Measurements from ENCODE around the gene PLK2.

Gene PLK2

DNA sequence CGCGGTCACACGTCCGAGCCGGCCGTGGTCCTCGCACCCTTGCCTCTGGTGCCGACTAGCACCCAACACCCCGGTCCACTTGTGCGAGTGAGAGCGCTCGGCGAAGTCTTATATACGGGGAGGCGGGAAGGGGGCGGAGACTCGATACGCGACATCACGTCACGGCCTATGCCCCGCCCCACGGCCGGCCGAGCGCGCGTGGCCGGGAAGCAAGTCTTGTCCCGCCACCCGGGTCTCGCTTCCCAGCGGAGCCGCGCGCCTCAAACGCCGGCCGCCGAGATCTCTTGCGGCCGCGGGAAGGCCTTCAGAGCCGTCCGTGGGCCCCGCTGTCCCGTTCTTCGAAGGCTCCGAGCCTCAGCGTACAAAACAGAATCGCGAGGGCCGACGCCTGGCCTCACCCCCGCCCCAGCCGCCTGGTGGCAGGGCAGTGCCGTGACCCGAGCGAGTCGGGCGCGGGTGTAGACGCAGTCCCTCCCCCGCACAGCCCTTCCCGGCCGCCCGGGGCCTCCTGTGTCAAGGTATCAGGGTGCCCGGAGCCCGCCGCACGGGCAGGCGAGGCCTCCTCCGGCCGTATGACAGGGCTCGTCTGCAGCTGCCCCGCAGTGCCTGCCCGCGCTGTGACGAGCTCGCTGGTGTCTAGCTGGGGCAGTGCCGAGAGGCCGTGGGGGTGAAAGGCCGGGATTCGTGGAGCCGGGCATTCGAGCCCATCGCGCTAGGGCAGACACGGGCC, at the start of gene PLK2:
PLK2 (minus strand) TSS at position 85 of the 730 bp plus-strand sequence. CDS start 127 bp downstream, outside the sequence.
- peak; percentile 87 for DNase-seq
- in situ Hi-C loops (cut with HindIII; ENCODE audit: low pct_ligation_motif_present, low pct_unique_long_range_greater_than_20kb, low sequenced_read_pairs) = loop anchor here (25.0 kb wide), 1 partner anchor 673 kb away; no protein-coding TSS in a partner anchor

DNA sequence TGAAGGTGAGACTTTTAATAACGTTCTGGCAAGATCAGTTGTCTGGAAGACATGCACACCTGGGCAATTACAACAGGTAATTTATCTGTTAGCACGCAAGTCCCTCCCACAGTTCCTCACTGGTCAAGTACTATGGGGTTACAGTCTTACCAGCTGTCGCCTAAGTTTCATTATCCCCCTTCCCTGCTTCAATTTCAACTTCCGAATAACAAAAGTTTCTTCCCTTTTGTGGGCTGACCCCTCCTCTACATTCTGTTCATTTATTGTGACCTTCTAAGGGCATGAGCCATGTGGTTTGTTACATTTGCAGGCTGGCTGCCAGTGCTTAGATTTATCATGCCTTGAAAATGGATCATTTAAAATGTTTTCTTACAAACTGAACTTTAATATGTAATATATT, 47.8 kb upstream of the PLK2 start:
- DNase-seq = no peak
- in situ Hi-C loops (cut with HindIII; ENCODE audit: low pct_ligation_motif_present, low pct_unique_long_range_greater_than_20kb, low sequenced_read_pairs) = no loop called here

DNA sequence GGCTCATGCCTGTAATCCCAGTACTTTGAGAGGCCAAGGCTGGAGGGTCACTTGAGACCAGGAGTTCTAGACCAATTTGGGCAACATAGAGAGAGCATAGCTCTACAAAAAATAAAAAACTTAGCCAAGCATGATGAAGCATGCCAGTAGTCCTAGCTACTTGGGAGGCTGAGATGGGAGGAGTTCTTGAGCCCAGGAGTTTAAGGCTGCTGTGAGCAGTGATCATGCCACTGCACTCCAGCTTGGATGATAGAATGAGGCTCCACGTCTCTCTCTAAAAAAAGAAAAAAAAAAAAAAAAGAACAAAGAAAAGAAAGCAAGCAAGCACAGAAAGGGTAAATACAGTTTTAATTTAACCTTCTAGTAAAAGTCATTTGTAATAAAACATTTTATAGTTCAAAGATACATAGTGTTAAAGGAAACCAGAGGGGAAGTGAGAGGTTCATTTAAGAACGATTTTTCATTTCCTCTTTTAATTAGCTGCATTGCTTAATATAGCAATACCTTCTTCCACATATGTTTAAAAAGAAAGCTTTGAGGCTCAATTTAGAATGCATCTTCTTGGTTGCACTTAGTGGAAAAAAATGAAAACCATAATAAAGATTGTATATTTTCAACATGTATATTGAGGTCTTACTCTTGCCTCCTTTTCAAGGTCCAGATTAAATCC, 46.2 kb upstream of the PLK2 start:
- DNase-seq = no peak
- in situ Hi-C loops (cut with HindIII; ENCODE audit: low pct_ligation_motif_present, low pct_unique_long_range_greater_than_20kb, low sequenced_read_pairs) = no loop called here

DNA sequence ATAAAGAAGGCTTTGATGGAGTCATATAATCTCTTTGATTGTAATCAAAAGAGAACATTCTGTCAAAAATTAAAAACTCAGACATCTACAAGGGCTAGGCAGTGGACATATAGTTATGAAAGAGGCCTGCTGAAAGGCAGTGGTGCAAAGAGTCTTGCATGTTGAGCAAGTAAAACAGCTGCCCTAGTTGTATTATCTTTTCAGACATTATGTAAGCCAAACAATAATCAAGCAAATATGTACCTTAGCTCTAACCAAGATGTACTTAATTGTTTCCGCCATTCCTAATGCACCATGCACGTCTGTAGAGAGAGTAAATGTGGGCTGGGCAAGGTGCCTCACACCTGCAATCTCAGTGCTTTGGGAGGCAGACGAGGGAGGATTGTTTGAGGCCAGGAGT, 45.6 kb upstream of the PLK2 start:
- in situ Hi-C loops (cut with HindIII; ENCODE audit: low pct_ligation_motif_present, low pct_unique_long_range_greater_than_20kb, low sequenced_read_pairs) = no loop called here
- no peak for DNase-seq

DNA sequence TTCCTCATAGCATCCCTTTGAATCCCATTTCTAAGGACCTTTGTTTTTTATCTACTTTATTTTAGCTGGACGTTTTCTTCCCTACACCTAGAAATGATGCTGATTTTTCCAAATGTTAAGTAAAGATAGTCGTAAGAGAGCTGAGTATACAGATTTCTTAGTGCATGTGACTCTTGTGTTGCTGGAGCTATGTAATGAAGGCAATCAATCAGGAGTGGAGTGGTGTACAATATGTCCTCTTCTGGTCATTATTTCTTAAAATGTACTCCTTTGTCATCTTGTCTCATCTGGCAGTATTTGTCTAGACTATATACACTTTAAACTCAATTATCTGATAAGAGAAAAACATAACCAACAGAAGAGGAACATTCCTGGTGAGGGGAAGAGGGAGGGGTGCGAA, 44.9 kb upstream of the PLK2 start:
- in situ Hi-C loops (cut with HindIII; ENCODE audit: low pct_ligation_motif_present, low pct_unique_long_range_greater_than_20kb, low sequenced_read_pairs) = no loop called here
- no peak for DNase-seq

DNA sequence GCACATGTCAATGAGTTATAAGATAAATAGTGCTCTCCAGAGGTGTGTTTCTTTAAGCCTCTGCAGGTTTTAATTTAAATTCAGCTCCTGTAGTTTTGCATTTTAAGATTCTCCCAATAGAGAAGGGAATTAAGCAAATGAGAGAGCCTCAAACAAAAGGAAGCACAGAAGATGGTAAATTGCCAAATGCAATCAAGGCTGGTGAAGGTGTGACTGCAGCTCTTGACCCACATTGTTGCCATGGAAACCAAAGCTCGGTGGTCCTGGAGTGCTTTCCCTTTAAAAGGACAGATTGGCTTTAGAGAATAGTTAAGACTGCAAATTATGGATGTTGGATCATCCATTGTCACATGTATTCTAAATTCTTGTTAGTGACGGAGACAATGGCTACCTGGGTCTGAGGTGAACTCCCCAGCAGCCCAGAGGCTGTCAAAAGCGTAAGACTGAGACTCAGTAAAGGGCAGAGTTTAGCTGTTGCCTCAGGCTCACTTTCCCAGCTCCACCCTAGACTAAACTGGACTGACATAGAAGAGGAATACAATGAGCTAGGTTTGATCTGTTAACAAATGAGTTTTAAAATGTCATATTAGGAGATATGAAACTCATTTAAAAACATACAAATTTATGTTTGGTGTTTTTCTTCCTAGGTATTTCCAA, 43.6 kb upstream of the PLK2 start:
- DNase-seq = no peak
- in situ Hi-C loops (cut with HindIII; ENCODE audit: low pct_ligation_motif_present, low pct_unique_long_range_greater_than_20kb, low sequenced_read_pairs) = no loop called here

DNA sequence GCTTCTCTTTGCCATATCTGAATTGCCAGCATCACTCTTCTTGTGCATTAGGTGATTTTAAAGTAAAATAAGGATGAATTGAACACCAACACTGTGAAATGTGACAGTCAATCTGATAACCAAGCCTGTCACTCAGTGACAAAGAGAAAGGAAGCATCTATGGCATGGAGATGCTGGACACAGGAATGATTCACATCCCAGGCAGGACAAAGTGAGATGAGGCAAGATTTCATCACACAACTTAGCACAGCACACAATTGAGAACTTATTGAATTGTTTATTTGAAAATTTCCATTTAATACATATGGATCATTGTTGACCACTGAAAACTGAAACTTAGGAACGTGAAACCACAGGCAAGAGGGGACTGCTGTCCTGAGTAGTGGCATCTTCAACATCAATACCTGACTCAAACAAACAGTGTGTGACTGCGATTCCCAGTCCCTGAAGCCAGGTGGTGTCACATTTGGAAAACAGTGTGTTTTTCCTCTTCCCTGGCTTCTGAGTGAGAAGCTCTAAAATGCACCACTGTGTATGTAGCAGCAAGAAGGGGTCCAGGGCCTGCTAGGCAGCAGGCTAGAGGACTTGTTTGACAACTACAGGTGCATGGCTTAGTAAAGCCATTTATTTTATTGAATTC, 42.0 kb upstream of the PLK2 start:
- DNase-seq = peak; percentile 1
- in situ Hi-C loops (cut with HindIII; ENCODE audit: low pct_ligation_motif_present, low pct_unique_long_range_greater_than_20kb, low sequenced_read_pairs) = no loop called here

DNA sequence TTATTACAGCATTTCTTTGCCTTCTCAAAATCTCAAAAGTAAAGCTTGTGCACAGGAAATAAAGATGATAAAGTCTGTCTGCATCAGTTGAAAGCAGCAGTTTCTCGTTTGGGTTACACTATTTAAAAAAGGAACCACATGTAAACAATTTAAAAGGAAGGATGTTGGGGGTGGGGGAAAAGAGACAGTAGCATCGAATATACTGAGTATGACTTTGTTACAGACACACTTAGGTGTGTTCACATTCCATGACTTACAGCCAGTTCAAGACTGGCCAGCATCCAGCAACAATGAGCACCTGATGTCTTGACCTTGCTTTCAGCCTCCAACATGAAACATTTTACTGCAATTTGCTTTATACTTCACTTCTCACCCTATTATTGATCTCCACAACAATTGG, 40.1 kb upstream of the PLK2 start:
- no peak for DNase-seq
- in situ Hi-C loops (cut with HindIII; ENCODE audit: low pct_ligation_motif_present, low pct_unique_long_range_greater_than_20kb, low sequenced_read_pairs) = no loop called here

DNA sequence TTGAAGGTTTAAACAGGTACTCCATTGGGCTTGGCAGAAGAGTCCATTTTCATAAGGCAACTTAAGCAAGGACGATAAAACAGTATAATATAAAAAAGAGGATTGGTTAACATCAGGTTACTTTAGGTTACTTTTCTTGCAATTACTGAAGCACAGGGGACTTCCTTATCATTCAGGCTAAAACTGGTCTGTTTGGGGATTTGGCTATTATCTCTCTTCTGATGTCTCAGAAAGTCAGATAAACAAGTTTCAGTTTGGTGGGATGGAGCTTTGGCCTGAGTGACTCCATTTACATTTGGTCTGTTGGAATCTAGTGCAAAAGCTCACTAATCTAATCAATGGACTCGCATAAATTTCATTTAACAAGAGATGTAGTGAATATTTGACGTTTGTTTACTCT, 39.3 kb upstream of the PLK2 start:
- DNase-seq = no peak
- in situ Hi-C loops (cut with HindIII; ENCODE audit: low pct_ligation_motif_present, low pct_unique_long_range_greater_than_20kb, low sequenced_read_pairs) = no loop called here

DNA sequence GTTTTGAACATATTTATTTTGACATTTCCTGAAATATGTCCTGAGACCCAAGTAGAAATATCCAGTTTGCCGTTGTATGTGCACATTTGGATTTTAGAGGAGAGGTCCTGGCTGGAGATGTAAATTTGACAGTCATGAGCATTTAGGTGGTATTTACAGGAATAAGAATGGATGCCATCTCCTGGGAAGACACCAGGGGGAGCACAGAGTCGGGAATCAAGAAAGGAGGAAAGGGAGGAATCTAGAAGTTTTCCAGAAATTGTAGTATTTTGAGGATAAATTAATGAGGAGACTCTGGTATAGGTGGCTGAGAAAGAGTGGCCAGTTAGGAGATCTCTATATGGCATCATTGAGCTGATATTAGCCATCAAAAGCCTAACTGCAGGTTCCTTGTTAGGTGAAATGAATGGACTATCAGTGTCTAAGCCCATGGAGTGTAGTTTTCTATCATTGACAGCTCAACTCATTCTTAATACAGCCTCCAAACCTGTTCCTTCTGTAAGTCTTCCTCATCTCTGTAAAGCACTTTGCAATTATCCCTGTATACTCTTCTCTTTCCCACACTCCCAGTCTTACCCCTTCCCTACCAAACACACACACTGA, 38.6 kb upstream of the PLK2 start:
- peak; percentile 33 for DNase-seq
- in situ Hi-C loops (cut with HindIII; ENCODE audit: low pct_ligation_motif_present, low pct_unique_long_range_greater_than_20kb, low sequenced_read_pairs) = no loop called here

DNA sequence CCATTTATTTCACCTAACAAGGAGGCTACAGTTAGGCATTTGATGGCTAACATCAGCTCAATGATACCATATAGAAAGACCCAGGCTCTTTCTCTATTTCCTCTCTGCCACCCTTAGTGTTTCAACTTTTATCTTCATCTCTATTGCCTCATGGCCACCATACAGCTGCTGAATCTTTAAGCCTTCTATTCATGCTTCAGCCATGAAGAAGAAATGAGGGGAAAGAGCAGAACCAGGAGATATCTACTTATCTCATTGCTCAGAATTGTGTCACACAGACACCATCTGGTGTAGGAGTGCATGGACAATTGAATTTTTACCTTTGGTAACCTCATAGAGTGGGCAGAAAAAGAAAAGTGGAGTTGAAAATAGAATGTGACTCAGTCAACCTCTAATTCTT, 38.0 kb upstream of the PLK2 start:
- DNase-seq = no peak
- in situ Hi-C loops (cut with HindIII; ENCODE audit: low pct_ligation_motif_present, low pct_unique_long_range_greater_than_20kb, low sequenced_read_pairs) = no loop called here

DNA sequence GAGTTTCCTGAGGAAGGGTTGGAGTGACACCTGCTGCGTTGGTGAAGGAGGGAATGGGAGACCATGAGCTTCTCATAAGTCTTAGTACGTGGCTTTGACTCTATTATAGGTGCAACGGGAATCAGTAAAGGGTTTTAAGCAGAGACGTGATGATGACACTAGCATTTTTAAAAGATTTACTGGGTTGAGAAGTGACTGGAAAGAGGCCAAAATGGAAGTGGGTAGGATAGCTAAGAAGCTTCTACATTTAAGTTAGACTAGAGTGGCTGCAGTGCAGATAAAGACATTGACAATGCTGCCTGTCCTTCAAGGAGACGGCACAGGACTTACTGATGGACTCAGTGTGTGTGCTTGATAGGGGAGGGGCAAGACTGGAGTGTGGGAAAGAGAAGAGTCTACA, 37.5 kb upstream of the PLK2 start:
- in situ Hi-C loops (cut with HindIII; ENCODE audit: low pct_ligation_motif_present, low pct_unique_long_range_greater_than_20kb, low sequenced_read_pairs) = no loop called here

DNA sequence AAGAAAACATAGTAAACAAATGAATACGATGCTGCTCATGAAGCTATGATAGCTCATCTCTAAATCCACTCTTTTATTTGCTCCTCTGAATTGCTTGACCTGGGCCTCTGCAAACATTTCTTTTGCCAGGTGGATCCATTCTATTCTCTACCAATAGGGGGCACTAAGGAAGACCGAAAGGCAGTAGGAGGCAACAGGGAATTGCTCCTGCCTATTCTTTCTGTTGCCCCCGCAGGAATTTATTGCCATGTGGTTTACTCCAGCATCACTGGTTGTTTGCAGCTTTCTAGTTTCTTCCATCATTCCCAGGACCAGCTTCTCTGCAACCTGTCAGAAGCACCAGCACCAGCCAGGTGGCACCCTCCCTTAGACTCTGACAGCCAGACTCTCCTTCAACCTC, 36.6 kb upstream of the PLK2 start:
- in situ Hi-C loops (cut with HindIII; ENCODE audit: low pct_ligation_motif_present, low pct_unique_long_range_greater_than_20kb, low sequenced_read_pairs) = no loop called here
- DNase-seq = peak; percentile 13

More for the DNA sequence above, 37.5 kb upstream of the PLK2 start:
- no peak for DNase-seq

DNA sequence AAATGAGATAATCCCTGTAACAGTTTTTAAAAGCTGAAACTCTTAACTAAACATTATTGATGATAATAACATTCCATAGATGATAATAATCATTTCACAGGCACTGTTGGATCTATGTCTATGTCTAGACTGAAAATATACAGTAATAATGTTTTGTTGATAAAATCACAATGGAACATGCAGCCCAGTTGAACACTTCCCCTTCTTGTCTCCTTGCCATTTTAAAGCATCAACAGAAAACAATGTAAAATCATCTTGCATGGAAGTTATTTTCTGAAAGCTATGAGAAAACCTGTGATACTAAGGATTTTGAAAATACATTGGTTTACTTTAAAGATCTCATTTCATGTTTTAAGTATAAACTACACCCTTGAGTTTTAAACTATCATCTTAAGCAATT, 33.3 kb upstream of the PLK2 start:
- no peak for DNase-seq
- in situ Hi-C loops (cut with HindIII; ENCODE audit: low pct_ligation_motif_present, low pct_unique_long_range_greater_than_20kb, low sequenced_read_pairs) = no loop called here

DNA sequence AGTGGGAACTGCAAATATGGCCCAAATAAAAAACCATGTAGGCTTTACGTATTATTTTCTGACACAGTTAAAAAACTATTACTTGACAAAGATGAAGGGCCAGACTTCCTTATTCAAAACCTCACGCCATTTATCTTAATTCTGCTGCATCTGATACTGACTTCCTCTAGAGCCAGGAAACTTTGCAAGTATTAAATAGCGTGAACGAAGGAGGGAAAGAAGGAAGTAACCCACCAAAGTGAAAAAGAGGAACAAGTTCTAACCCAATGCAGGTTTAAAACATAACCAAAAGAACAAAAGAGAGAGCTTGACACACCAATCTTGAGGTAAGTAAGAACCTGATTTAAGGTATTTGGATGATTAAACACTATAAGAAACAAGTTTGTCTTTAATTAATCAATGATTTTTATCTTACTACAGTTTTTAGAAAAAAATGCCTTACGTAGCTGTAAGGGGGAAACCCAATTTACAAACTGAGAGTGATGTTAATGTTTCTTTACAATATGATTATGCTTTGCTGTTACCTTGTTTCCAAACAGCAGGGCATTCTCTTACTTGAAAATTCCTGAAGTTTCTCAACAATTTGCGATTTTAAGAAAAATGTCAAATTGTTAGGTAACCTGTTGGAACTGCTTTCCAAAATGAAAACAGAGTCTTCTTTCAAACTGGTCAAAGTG, 31.5 kb upstream of the PLK2 start, which contains the start of gene GAPT:
GAPT (plus strand) TSS at position 220 of the 677 bp plus-strand sequence. CDS start 3,102 bp downstream, outside the sequence.
- in situ Hi-C loops (cut with HindIII; ENCODE audit: low pct_ligation_motif_present, low pct_unique_long_range_greater_than_20kb, low sequenced_read_pairs) = no loop called here

DNA sequence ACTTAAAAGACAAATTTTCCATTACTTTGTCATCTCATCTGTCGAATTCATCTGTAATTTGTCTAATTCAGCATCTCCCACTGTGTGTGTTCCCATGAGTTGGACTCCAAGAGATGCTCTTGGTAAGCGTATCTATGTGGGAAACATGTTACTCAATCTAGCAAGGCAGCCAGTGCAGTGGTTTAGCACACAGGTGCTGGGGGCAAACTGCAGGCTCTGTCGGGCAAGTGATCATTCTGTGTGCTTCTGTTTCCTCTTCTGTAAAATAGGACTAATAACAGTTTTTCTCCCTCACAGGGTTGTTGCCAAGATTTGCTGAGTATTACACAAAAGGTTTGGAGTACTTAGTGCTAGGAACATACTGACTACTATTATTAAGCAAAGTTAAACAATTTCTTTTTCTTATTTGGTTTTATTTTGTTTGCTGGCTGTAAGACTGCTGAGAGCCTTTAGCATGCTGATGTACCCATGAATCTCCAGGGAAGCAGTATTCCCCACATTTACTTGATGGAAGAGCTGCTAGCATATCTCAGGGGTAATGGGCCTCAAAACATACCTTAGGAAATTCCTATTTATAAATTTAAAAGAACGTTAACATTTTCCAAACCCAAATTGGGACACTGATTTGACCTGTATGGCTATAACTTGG, 30.6 kb upstream of the PLK2 start:
- in situ Hi-C loops (cut with HindIII; ENCODE audit: low pct_ligation_motif_present, low pct_unique_long_range_greater_than_20kb, low sequenced_read_pairs) = no loop called here
- DNase-seq = no peak

More for the DNA sequence above, 31.5 kb upstream of the PLK2 start, which contains the start of gene GAPT:
- no peak for DNase-seq

DNA sequence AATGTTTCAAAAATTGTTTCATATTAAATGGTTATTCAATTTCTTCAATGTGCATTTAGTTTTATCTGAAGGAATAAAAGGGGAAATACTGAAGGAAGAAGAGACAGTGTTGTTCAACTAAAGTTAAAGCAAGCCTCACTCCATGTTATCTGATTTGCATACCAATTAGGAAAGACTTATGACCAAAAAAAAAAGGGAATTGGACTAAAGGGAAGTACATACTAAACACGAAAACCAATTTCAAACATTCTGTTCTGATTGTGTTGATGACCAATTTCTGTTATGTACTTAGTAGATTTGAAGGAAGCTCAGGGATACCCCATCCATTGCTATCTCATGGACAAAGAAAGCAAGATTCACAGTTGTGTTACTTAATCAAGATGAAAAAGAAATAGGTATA, 26.4 kb upstream of the PLK2 start:
- in situ Hi-C loops (cut with HindIII; ENCODE audit: low pct_ligation_motif_present, low pct_unique_long_range_greater_than_20kb, low sequenced_read_pairs) = no loop called here

DNA sequence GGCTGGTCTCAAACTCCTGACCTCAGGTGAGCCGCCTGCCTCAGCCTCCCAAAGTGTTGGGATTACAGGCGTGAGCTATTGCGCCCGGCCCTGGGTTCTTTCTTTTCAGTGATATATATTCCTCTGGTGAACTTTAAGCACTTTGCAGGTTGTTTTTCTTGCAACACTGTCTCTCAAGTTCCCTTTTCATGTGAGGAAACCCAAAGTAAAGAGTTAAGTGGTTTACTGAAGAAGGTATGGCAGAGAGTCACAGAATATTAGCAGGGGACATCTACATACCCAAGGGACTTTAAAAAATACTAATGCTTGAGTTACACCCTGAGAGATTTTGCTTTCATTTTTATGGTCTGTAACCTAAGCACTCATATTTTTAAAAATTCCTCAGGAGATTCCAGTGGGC, 24.6 kb upstream of the PLK2 start:
- no peak for DNase-seq
- in situ Hi-C loops (cut with HindIII; ENCODE audit: low pct_ligation_motif_present, low pct_unique_long_range_greater_than_20kb, low sequenced_read_pairs) = no loop called here

More for the DNA sequence above, 26.4 kb upstream of the PLK2 start:
- DNase-seq = no peak
